AML-193 (cell line): Measurements from ENCODE around the gene PPP1R3E.

Experiments
- DNase-seq, 2 experiments: peaks; one replicate each; lab custom pipeline; 2025; lab: John Stamatoyannopoulos, UW

Gene PPP1R3E

GRCh38 chr14:23248601-23249000 lies 54.1 kb downstream of the PPP1R3E start:
- no peak for DNase-seq
